GM21390 (cell line): Measurements from ENCODE around the gene SYT12.

Experiments used
- ATAC-seq: cut with Tn5 transposase; IDR thresholded peaks from one replicate; pipeline ENCODE4 v1.9.1; 2021; ENCODE audit not compliant: unreplicated experiment

SYT12 gene

GRCh38 chr11:67098799-67099429 is 76.0 kb downstream of the SYT12 start:
- no peak for ATAC-seq

- ATAC-seq, result peak; percentile 46
Measured at GRCh38 chr11:67099831-67100324, 76.9 kb downstream of the SYT12 start.
